Lung (tissue), 16 donors: ENCODE results near the gene PTCSC3. TPM values are rescaled to one million over a fixed set of nuclear protein-coding genes. Genes with fewer than 3 reads are reported as not detected.

Experiments used
- ATAC-seq: fragments of 200-7000 bp; cut with Tn5 transposase; one replicate; pipeline ENCODE4 v1.9.1; 2020; ENCODE audit warnings: moderate number of reproducible peaks; ENCODE audit not compliant: insufficient read depth, low FRiP score
- DNase-seq, 3 donors: peaks; one replicate each; pipeline ENCODE4 v3.0.0-alpha.2; 2013 to 2017
- H3K27ac ChIP-seq, 2 donors: one replicate each; pipeline ENCODE4 v1.5.1; 2013; ENCODE audit warnings: mild to moderate bottlenecking in 2 of 2, moderate library complexity in 2 of 2, control low read depth in 1 of 2, inconsistent platforms in 1 of 2, low read depth in 1 of 2, low read length in 1 of 2
- H3K27me3 ChIP-seq, 3 donors: one replicate each; pipeline ENCODE4 v1.5.1; 2013; ENCODE audit warnings: low read length in 2 of 3; ENCODE audit not compliant: control insufficient read depth in 3 of 3, insufficient read depth in 3 of 3
- H3K36me3 ChIP-seq, 4 donors: one replicate each; pipeline ENCODE4 v1.5.1; 2013; ENCODE audit warnings: low read length in 4 of 4, mild to moderate bottlenecking in 1 of 4, moderate library complexity in 1 of 4; ENCODE audit not compliant: control insufficient read depth in 4 of 4, insufficient read depth in 4 of 4
- H3K4me1 ChIP-seq, 5 donors: one replicate each; pipeline ENCODE4 v1.5.1; 2013; ENCODE audit warnings: low read length in 5 of 5, mild to moderate bottlenecking in 2 of 5, moderate library complexity in 1 of 5; ENCODE audit not compliant: control insufficient read depth in 5 of 5, insufficient read depth in 5 of 5
- H3K4me3 ChIP-seq: one replicate; pipeline ENCODE4 v1.5.1; 2013; ENCODE audit warnings: mild to moderate bottlenecking, control low read depth, moderate library complexity
- H3K9ac ChIP-seq, 2 donors: one replicate each; pipeline ENCODE4 v1.5.1; 2013; ENCODE audit warnings: low read length in 2 of 2, control low read depth in 1 of 2; ENCODE audit not compliant: insufficient read depth in 1 of 2
- H3K9me3 ChIP-seq, 4 donors: one replicate each; pipeline ENCODE4 v1.5.1; 2013; ENCODE audit warnings: low read length in 3 of 4, mild to moderate bottlenecking in 1 of 4, moderate library complexity in 1 of 4; ENCODE audit not compliant: control insufficient read depth in 4 of 4, insufficient read depth in 3 of 4
- CTCF ChIP-seq: IDR thresholded peaks from 2 replicates; pipeline ENCODE4 v1.5.1; 2012; ENCODE audit warnings: mild to moderate bottlenecking; ENCODE audit errors: control extremely low read depth, extremely low read depth
- WGBS, 2 donors: extraction: QIAGEN DNeasy Blood & Tissue Kit; methylation state at CpG; one replicate each; pipeline ENCODE4 v1.1.7; 2013; 5-methylcytosine and 5-hydroxymethylcytosine counted together
- long read RNA-seq, 5 donors: transcript quantifications; one replicate each; lab custom pipeline, GENCODE V29; 2026
- polyA plus RNA-seq, 2 donors: library from polyadenylated mRNA; stranded (reverse); fragments of 200-250 nt; gene quantifications; one replicate each; pipeline ENCODE4 v1.2.1, GENCODE V29; 2013
- total RNA-seq, 2 donors: library from RNA; depleted of rRNA in 1 of 2; stranded (reverse); fragments of >200 nt in 1 of 2; gene quantifications; one replicate each; pipeline ENCODE4 v1.2.1, GENCODE V29; 2014 to 2021
- donor health status: control.
- donor health status: control.
- donor health status: Bipolar disorder and iron deficiency.
- donor health status: healthy.
- donor health status: DM: yes; HTN: yes; CAD: no.

PTCSC3 gene
- total RNA-seq (1 to 10 TPM in 1 of 2 donors, under 1 TPM in 1; 0.64 to 2.3 TPM), polyA plus RNA-seq (1 to 10 TPM in 1 of 2 donors, under 1 TPM in 1; 0.60 to 1.0 TPM)
- long read RNA-seq, donor 1, result 0 reads
- long read RNA-seq, donor 2, result 0 reads
- long read RNA-seq, donor 3, result 0 reads
- long read RNA-seq, donor 4, result 0 reads
- long read RNA-seq, donor 5, result 0 reads

- H3K4me3 ChIP-seq, result no peak within 1 kb of the TSS
- no peak for TF ChIP-seq CTCF
- DNase-seq, result no peak
- WGBS, 2 donors, result 90% methylated on average over 4 of the region's 4 CpGs
- ATAC-seq, result no peak
- H3K27ac ChIP-seq, result no peak within 1 kb of the TSS
- H3K27me3 ChIP-seq, result no peaks in the 10 kb centered on the region
- no peaks in the 10 kb centered on the region for H3K4me1 ChIP-seq
- no peak within 1 kb of the TSS for H3K9ac ChIP-seq
- no peaks in the 10 kb centered on the region for H3K36me3 ChIP-seq
- peaks cover 0 to 1% (median 0%) of the 10 kb centered on the region in 4 donors for H3K9me3 ChIP-seq
These were observed at the start of gene PTCSC3 for GRCh38 chr14:36176524-36176923. Gene PTCSC3 (minus strand): TSS chr14:36176722.

GRCh38 chr14:36226164-36226563, 49.6 kb upstream of the PTCSC3 start:
- DNase-seq, result no peak
- H3K36me3 ChIP-seq, result no peaks in the 10 kb centered on the region
- no peak overlapping the region for H3K4me3 ChIP-seq
- H3K27me3 ChIP-seq, result no peaks in the 10 kb centered on the region
- peaks cover 0 to 10% (median 0%) of the 10 kb centered on the region in 5 donors for H3K4me1 ChIP-seq
- TF ChIP-seq CTCF, result no peak
- WGBS, 2 donors, result 69 to 74% methylated on average over 1 of the region's 1 CpG
- H3K9ac ChIP-seq, result no peak overlapping the region
- ATAC-seq, result no peak
- H3K27ac ChIP-seq, result no peak overlapping the region
- H3K9me3 ChIP-seq, result no peaks in the 10 kb centered on the region

GRCh38 chr14:36224176-36224575, 47.7 kb upstream of the PTCSC3 start:
- Histone ChIP-seq H3K27me3 (no peaks in the 10 kb centered on the region), H3K4me3 (no peak overlapping the region), H3K9me3 (no peaks in the 10 kb centered on the region), H3K27ac (peak overlapping the region in 1 of 2 donors; percentile 26), H3K36me3 (no peaks in the 10 kb centered on the region), H3K4me1 (peaks cover 0 to 10% (median 0%) of the 10 kb centered on the region in 5 donors), H3K9ac (no peak overlapping the region)
- TF ChIP-seq CTCF, result no peak
- WGBS, 2 donors, result 69 to 80% methylated on average over 9 of the region's 9 CpGs
- peak in 2 of 3 donors; percentile 19 to 42 for DNase-seq
- no peak for ATAC-seq

GRCh38 chr14:36223558-36223957, 47.0 kb upstream of the PTCSC3 start:
- Histone ChIP-seq H3K9ac (no peak overlapping the region), H3K9me3 (no peaks in the 10 kb centered on the region), H3K27me3 (no peaks in the 10 kb centered on the region), H3K4me1 (peaks cover 0 to 10% (median 0%) of the 10 kb centered on the region in 5 donors), H3K36me3 (no peaks in the 10 kb centered on the region), H3K4me3 (no peak overlapping the region), H3K27ac (peak overlapping the region in 1 of 2 donors; percentile 33)
- no peak for DNase-seq
- no peak for ATAC-seq
- WGBS, 2 donors, result 56 to 66% methylated on average over 3 of the region's 3 CpGs
- no peak for TF ChIP-seq CTCF
